Hematopoietic multipotent progenitor cell treated with erythropoietin and hydrocortisone succinate and interleukin-3 and kit ligand, for 15 days (in vitro differentiated cells): ENCODE measurements around the gene FMR1NB.

Experiments
- DNase-seq: peaks from one replicate; pipeline ENCODE4 v3.0.0-alpha.2; 2015; ENCODE audit warnings: low spot score

Gene FMR1NB

DNA sequence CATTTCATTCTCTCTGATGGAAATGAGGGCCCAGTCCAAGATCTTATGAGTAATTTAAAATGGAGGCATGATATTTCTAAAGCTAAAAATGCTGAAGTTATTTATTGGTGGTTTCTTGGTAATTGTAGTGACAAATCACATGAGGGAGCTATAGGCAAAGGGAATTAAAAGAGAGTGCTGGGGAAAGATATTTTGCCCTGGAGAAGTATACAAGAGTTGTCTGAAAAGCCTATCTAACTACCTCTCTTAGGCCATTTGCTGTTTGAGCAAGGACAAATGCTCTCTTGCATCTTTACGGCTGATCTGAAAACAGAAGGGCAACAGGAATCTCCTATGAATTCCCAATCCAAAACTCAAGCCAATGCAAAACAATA lies 89.4 kb downstream of the FMR1NB start:
- no peak for DNase-seq
